ENCODE measurements around the gene RAET1G. TPM values are rescaled to one million over a fixed set of nuclear protein-coding genes. Genes with fewer than 3 reads are reported as not detected.

Gene RAET1G
- total RNA-seq, 1 donor from 2014 or later: 0.73 TPM

DNA sequence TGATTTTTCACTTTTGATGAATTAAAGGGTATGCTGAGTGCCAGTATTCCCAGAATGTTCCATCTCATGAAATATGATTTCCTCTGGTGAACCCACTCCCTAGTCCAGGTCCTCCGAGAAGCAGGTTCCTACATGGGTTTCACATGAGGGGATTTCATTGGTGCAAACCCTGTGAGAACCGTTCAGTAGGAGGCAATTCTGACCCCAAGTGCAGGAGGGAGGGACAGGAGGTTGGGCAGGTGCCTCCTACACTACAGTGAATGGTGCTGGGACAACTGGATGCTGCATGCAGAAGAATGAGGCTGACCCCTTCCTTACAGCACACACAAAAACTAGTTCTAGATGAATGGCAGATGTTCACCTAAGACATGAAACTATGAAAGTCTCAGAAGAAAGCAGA is 13.8 kb upstream of the RAET1G start:
- Mint-ChIP-seq H3K4me3 (ENCODE audit: unreplicated experiment) (no peak overlapping the region), H3K27me3 (ENCODE audit: unreplicated experiment) (peaks cover 80% of the 10 kb centered on the region), H3K9me3 (ENCODE audit: unreplicated experiment) (no peaks in the 10 kb centered on the region), H3K4me1 (ENCODE audit: unreplicated experiment) (peaks cover 19% of the 10 kb centered on the region), H3K36me3 (ENCODE audit: unreplicated experiment) (no peaks in the 10 kb centered on the region), H3K27ac (ENCODE audit: unreplicated experiment) (no peak overlapping the region)
- DNase-seq (ENCODE audit: extremely low spot score, unreplicated experiment): no peak
- TF ChIP-seq, protein P1, sequence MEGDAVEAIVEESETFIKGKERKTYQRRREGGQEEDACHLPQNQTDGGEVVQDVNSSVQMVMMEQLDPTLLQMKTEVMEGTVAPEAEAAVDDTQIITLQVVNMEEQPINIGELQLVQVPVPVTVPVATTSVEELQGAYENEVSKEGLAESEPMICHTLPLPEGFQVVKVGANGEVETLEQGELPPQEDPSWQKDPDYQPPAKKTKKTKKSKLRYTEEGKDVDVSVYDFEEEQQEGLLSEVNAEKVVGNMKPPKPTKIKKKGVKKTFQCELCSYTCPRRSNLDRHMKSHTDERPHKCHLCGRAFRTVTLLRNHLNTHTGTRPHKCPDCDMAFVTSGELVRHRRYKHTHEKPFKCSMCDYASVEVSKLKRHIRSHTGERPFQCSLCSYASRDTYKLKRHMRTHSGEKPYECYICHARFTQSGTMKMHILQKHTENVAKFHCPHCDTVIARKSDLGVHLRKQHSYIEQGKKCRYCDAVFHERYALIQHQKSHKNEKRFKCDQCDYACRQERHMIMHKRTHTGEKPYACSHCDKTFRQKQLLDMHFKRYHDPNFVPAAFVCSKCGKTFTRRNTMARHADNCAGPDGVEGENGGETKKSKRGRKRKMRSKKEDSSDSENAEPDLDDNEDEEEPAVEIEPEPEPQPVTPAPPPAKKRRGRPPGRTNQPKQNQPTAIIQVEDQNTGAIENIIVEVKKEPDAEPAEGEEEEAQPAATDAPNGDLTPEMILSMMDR (IDR thresholded peaks at IDR 0.05): no peak

DNA sequence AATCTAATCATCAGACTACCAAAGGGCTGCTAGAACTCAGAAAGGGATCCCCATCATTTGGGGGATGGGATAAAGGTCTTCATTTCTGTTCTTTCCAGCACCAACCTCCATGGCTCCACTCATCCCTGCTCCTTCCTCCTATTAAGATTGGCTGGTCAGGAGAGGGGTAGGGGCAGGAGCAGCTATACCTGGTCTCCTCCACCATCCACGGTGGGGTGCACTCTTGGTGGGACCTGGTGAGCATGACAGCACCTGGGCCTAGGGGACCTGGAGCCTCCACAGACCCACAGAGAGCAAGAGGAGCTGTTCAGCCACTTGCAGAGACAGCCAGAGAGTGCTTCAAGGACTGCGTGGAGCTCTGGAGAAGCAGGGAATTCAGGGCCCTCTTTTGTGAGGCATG is 12.7 kb upstream of the RAET1G start:
- peaks cover 13% of the 10 kb centered on the region for H3K4me1 Mint-ChIP-seq (ENCODE audit: unreplicated experiment)
- H3K9me3 Mint-ChIP-seq (ENCODE audit: unreplicated experiment): no peaks in the 10 kb centered on the region
- no peak overlapping the region for H3K4me3 Mint-ChIP-seq (ENCODE audit: unreplicated experiment)
- no peak for DNase-seq (ENCODE audit: extremely low spot score, unreplicated experiment)
- TF ChIP-seq, protein P1 (IDR thresholded peaks at IDR 0.05): no peak
- H3K36me3 Mint-ChIP-seq (ENCODE audit: unreplicated experiment): no peaks in the 10 kb centered on the region
- H3K27ac Mint-ChIP-seq (ENCODE audit: unreplicated experiment): no peak overlapping the region
- peaks cover 90% of the 10 kb centered on the region for H3K27me3 Mint-ChIP-seq (ENCODE audit: unreplicated experiment)

DNA sequence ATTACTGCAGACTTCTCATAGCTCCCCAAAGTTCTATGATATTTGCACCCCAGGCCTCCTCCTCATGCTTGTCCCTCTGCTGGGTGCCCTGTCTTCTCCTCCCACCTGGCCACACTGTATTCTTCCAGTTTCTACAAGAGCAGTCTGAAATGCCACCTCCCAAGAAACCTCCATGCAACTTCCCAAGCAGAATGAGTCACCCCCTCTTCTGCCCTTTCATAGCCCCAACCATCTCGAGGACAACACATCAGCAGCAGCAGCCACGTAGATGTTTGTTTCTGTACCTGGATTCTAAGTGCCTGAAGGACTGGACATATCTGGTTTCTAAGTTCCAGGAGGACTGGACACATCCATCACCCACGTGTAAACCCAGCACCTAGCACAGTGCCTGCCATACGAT is 12.3 kb upstream of the RAET1G start:
- Mint-ChIP-seq H3K9me3 (ENCODE audit: unreplicated experiment) (no peaks in the 10 kb centered on the region), H3K27me3 (ENCODE audit: unreplicated experiment) (peaks cover 90% of the 10 kb centered on the region), H3K4me3 (ENCODE audit: unreplicated experiment) (no peak overlapping the region), H3K36me3 (ENCODE audit: unreplicated experiment) (peaks cover under 1% of the 10 kb centered on the region), H3K27ac (ENCODE audit: unreplicated experiment) (no peak overlapping the region), H3K4me1 (ENCODE audit: unreplicated experiment) (peaks cover 13% of the 10 kb centered on the region)
- DNase-seq (ENCODE audit: extremely low spot score, unreplicated experiment): no peak
- TF ChIP-seq, protein P1 (IDR thresholded peaks at IDR 0.05): no peak

DNA sequence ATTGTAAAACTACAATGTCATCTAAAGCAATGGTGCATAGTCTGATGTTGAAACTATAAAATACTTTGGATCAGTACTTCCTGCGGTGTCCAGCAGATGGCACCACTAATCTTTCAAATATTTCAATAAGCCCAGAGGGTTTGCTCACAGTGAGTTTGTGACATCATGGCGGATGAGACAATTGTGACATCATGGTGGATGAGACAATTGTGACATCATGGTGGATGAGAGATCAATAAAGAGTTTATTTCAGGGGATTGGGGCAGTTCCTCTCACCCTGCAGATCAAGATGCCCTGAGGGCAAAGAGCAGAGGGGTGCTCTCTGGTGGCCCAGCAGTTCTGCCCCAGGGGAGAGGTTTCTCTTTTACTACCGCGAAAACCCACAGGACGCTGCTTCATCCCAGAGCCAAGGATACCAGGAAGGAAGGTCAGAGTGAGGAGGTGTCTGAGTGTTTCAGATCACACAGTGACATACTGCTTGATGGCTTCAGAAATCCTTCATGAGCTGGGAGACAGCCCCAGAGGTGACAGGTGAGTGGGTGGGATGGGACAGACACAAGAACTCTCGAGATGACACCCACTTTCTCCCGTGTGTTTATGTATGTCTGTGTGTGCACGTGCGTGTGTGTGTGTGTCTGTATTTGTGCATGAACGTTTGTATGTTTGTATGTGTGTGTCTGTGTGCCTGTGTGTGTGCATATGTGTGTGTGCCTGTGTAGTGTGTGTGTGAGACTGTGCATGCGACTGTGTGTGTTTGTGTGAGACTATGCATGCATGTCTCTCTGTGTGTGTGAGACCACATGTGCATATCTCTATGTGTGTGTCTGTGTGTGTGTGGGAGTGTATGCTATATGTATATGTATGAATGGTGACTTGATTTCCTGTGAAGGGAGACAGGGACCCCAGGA is 11.6 kb upstream of the RAET1G start:
- Mint-ChIP-seq H3K36me3 (ENCODE audit: unreplicated experiment) (peaks cover 2% of the 10 kb centered on the region), H3K4me3 (ENCODE audit: unreplicated experiment) (no peak overlapping the region), H3K27me3 (ENCODE audit: unreplicated experiment) (peaks cover 90% of the 10 kb centered on the region), H3K9me3 (ENCODE audit: unreplicated experiment) (no peaks in the 10 kb centered on the region), H3K27ac (ENCODE audit: unreplicated experiment) (no peak overlapping the region), H3K4me1 (ENCODE audit: unreplicated experiment) (peaks cover 13% of the 10 kb centered on the region)
- TF ChIP-seq, protein P1 (IDR thresholded peaks at IDR 0.05): peak; percentile 82
- DNase-seq (ENCODE audit: extremely low spot score, unreplicated experiment): peak; percentile 84

DNA sequence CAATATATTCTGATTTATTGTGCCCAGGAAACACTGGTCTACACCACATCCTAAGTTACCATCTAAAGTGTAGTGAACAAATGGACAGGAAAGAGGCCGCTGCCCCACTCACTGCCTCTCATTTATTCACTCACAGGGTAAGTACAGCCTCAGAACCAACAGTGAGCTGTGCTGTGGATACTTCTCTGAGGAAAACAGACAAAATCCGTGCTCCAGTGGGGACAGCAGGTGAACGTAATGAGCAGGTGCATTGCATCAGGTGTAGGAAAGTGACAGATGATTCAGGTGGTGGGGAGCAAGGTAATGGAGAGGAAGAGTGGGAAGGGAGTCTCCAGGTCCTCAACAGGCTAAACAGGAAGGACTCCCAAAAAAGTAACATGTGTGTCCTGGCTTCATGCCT is 10.5 kb upstream of the RAET1G start:
- peaks cover 92% of the 10 kb centered on the region for H3K27me3 Mint-ChIP-seq (ENCODE audit: unreplicated experiment)
- peaks cover 4% of the 10 kb centered on the region for H3K4me1 Mint-ChIP-seq (ENCODE audit: unreplicated experiment)
- no peak overlapping the region for H3K27ac Mint-ChIP-seq (ENCODE audit: unreplicated experiment)
- TF ChIP-seq, protein P1 (IDR thresholded peaks at IDR 0.05): no peak
- H3K36me3 Mint-ChIP-seq (ENCODE audit: unreplicated experiment): peaks cover 2% of the 10 kb centered on the region
- no peak overlapping the region for H3K4me3 Mint-ChIP-seq (ENCODE audit: unreplicated experiment)
- H3K9me3 Mint-ChIP-seq (ENCODE audit: unreplicated experiment): no peaks in the 10 kb centered on the region
- peak; percentile 17 for DNase-seq (ENCODE audit: extremely low spot score, unreplicated experiment)
